ENCODE data around the gene SLC4A7. TPM values are rescaled to one million over a fixed set of nuclear protein-coding genes. Genes with fewer than 3 reads are reported as not detected.

SLC4A7 gene
- total RNA-seq, 2 experiments from 2014 or later: 25.9 to 31.9 TPM

- Histone ChIP-seq H3K4me2 (ENCODE audit: low read length) (no peak overlapping the region), H3K4me3 (ENCODE audit: low read depth, low read length, poor library complexity, severe bottlenecking) (no peak overlapping the region), H3K9me3 (ENCODE audit: low read length) (no peaks in the 10 kb centered on the region), H3K79me2 (ENCODE audit: insufficient read depth, low read depth, low read length) (no peaks in the 10 kb centered on the region), H3K9me2 (ENCODE audit: insufficient read depth, low read length) (no peaks in the 10 kb centered on the region), H2AFZ (ENCODE audit: low read length) (no peak overlapping the region), H4K20me1 (ENCODE audit: insufficient read depth, low read length) (no peaks in the 10 kb centered on the region), H3K36me3 (ENCODE audit: insufficient read depth, low read length) (no peaks in the 10 kb centered on the region), H3K27ac (ENCODE audit: low read depth, low read length, poor library complexity, severe bottlenecking) (no peak overlapping the region), H3K4me1 (ENCODE audit: insufficient read depth, low read length, poor library complexity, severe bottlenecking) (no peaks in the 10 kb centered on the region)
- no TSS peak for BruUV-seq (replicated peaks)
- DNase-seq (ENCODE audit: low spot score): no peak
- intact Hi-C loops (cut with micrococcal nuclease; ENCODE audit: unreplicated experiment): no loop called here
- ChIA-PET POLR2A (no interaction called here), CTCF (ENCODE audit: unreplicated experiment) (no interaction called here)
- TF ChIP-seq, protein P1, sequence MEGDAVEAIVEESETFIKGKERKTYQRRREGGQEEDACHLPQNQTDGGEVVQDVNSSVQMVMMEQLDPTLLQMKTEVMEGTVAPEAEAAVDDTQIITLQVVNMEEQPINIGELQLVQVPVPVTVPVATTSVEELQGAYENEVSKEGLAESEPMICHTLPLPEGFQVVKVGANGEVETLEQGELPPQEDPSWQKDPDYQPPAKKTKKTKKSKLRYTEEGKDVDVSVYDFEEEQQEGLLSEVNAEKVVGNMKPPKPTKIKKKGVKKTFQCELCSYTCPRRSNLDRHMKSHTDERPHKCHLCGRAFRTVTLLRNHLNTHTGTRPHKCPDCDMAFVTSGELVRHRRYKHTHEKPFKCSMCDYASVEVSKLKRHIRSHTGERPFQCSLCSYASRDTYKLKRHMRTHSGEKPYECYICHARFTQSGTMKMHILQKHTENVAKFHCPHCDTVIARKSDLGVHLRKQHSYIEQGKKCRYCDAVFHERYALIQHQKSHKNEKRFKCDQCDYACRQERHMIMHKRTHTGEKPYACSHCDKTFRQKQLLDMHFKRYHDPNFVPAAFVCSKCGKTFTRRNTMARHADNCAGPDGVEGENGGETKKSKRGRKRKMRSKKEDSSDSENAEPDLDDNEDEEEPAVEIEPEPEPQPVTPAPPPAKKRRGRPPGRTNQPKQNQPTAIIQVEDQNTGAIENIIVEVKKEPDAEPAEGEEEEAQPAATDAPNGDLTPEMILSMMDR (conservative IDR thresholded peaks at IDR 0.05; ENCODE audit: low read length): no peak
- no peak for TF ChIP-seq EZH2phosphoT487 (IDR thresholded peaks at IDR 0.05; ENCODE audit: borderline replicate concordance, low read depth, low read length)
Observed at GRCh38 chr3:27526614-27527315, 42.6 kb upstream of the SLC4A7 start.

DNA sequence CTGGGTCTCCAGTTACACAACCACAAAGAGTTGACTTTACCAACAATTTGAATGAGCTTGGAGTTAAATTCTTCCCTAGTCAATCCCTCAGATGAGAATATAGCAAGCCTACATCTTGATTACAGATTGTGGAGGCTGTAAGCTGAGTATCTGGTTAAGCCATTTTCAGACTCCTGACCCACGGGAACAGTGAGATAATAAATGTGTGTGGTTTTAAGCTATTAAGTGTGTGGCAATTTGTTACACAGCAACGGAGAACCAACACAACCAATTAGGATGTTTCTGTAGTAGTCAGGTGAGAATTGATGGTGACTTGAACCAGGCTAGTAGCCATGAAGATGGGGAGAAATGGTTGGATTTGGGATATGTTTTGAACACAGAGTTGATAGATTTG, 37.7 kb upstream of the SLC4A7 start:
- Histone ChIP-seq H3K36me3 (ENCODE audit: insufficient read depth, low read length) (no peaks in the 10 kb centered on the region), H3K27ac (ENCODE audit: low read depth, low read length, poor library complexity, severe bottlenecking) (no peak overlapping the region), H3K79me2 (ENCODE audit: insufficient read depth, low read depth, low read length) (no peaks in the 10 kb centered on the region), H3K4me2 (ENCODE audit: low read length) (no peak overlapping the region), H3K4me1 (ENCODE audit: insufficient read depth, low read length, poor library complexity, severe bottlenecking) (no peaks in the 10 kb centered on the region), H4K20me1 (ENCODE audit: insufficient read depth, low read length) (no peaks in the 10 kb centered on the region), H3K9me2 (ENCODE audit: insufficient read depth, low read length) (no peaks in the 10 kb centered on the region), H2AFZ (ENCODE audit: low read length) (no peak overlapping the region), H3K4me3 (ENCODE audit: low read depth, low read length, poor library complexity, severe bottlenecking) (no peak overlapping the region), H3K9me3 (ENCODE audit: low read length) (no peaks in the 10 kb centered on the region)
- no peak for TF ChIP-seq EZH2phosphoT487 (IDR thresholded peaks at IDR 0.05; ENCODE audit: borderline replicate concordance, low read depth, low read length)
- TF ChIP-seq, protein P1 (conservative IDR thresholded peaks at IDR 0.05; ENCODE audit: low read length): no peak
- intact Hi-C loops (cut with micrococcal nuclease; ENCODE audit: unreplicated experiment): no loop called here
- no TSS peak for BruUV-seq (replicated peaks)
- CTCF ChIA-PET (ENCODE audit: unreplicated experiment): no interaction called here
- no peak for DNase-seq (ENCODE audit: low spot score)
- POLR2A ChIA-PET: interaction anchor here (0.6 kb wide), 1 partner anchor 1234 kb away, joined by 3 read pairs; no protein-coding TSS in a partner anchor

- Histone ChIP-seq H3K79me2 (ENCODE audit: insufficient read depth, low read depth, low read length) (no peaks in the 10 kb centered on the region), H3K4me2 (ENCODE audit: low read length) (no peak overlapping the region), H3K4me1 (ENCODE audit: insufficient read depth, low read length, poor library complexity, severe bottlenecking) (no peaks in the 10 kb centered on the region), H3K9me3 (ENCODE audit: low read length) (no peaks in the 10 kb centered on the region), H3K4me3 (ENCODE audit: low read depth, low read length, poor library complexity, severe bottlenecking) (no peak overlapping the region), H3K9me2 (ENCODE audit: insufficient read depth, low read length) (no peaks in the 10 kb centered on the region), H4K20me1 (ENCODE audit: insufficient read depth, low read length) (no peaks in the 10 kb centered on the region), H3K36me3 (ENCODE audit: insufficient read depth, low read length) (no peaks in the 10 kb centered on the region), H2AFZ (ENCODE audit: low read length) (no peak overlapping the region), H3K27ac (ENCODE audit: low read depth, low read length, poor library complexity, severe bottlenecking) (no peak overlapping the region)
- no peak for DNase-seq (ENCODE audit: low spot score)
- TF ChIP-seq, protein P1 (conservative IDR thresholded peaks at IDR 0.05; ENCODE audit: low read length): no peak
- no peak for TF ChIP-seq EZH2phosphoT487 (IDR thresholded peaks at IDR 0.05; ENCODE audit: borderline replicate concordance, low read depth, low read length)
- POLR2A ChIA-PET: no interaction called here
- no TSS peak for BruUV-seq (replicated peaks)
- CTCF ChIA-PET (ENCODE audit: unreplicated experiment): no interaction called here
- intact Hi-C loops (cut with micrococcal nuclease; ENCODE audit: unreplicated experiment): no loop called here
Observed at GRCh38 chr3:27521179-27521871, 37.1 kb upstream of the SLC4A7 start.
